ENCODE data around the gene WNT10A.
"Not testable (repeated sequence)": the region's sequence is repeated elsewhere in the genome, so short reads cannot be mapped to it uniquely, and the experiment has no call there.

WNT10A gene

DNA sequence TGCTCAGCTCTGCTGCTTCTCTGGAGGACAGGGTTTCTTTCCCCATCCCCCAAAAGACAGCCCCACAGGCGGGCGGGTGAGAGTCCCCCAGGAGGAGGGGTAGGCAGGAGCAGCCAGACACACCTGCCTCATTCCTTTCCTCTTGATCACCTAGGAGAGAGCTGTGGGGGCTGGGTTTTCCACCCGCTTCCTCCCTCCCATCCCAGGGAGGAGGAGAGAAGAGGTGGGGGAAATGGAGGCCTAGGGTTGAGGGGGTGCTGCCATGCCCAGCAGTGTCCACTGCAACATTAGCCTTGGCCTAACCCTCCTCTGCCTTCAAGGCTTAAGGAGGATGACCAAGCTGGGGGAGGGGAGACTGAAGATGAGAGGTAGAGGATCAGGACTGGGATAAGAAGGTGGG is 14.7 kb downstream of the WNT10A start:
- DNase-seq, result no peak

DNA sequence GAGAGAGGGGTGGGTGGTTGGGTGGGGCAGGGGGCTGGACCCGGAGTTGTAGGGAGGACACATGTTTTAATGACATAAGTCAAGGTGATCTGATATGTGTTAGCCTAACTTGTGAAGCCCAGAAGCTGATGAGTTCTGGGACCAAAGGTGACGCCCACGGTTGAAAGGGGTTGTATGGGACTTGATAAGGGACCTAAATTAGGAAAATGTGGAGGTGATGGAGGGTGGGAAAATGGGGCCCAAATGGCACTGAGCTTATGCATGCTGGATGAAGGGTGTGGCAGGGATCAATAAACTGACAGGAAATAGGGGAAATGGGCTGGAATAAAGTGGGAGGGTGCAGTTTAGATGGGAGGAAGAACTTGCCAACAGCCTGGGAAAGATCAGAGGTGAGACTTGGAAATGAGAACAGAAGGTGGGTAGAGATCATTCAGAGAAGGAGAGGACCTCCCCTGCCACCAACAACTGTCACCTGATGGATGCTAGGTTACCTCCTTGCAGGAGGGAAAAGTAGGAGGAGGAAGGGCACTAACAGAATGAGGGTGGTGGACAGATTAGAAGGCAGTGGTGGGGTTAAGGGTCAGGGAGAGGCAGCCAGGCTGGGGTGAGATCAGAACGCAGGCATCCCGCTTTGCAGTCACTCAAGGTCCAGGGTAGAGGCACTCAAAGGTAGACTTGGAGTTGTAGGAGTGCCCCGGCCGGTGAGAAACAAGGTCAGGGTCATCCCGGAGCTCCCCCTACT is 15.3 kb downstream of the WNT10A start:
- no peak for DNase-seq

DNA sequence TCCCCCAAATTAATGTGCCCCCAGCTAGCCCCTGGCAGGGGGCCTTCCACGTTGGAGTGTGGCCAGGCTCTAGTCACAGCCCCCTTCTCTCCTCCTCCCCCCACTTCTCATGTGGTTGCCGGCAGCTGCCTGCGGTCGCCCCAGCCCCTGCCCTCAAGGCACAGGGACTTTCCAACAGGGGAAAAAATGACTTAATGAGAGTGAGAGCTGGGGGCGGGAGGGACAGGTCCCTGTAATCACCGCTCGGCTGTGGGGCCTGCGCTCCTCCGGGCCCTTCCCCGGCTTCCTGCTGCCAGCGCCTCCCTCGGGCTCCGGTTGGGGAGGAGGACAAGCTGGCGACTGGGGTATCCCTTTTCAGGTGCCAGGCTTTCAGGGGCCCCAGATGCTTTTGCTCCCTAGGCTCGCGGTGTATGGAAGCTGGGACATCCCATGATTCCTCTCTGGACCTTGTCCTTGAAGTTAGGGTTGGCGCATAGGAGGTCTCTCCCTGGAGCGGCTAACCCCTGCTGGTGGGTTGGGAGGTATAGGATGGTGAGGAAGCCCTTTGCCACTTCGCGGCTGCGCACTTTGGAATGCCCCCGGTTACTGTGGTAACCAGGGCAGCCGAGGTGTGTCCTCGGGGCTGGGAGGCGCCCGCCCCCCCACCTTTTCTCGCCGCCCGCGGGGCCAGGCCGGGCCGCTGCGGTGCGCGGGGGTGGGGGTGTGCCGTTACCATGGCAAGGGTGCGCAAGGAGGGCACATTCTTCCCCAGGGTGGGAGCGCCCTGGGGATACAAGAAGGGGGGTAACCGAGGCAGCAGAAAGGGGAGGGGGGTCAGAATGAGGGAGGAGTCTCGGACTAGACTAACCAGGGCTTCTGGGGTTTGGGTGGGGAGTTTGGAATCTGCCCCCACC is 16.1 kb downstream of the WNT10A start:
- DNase-seq, result peak; percentile 91

DNA sequence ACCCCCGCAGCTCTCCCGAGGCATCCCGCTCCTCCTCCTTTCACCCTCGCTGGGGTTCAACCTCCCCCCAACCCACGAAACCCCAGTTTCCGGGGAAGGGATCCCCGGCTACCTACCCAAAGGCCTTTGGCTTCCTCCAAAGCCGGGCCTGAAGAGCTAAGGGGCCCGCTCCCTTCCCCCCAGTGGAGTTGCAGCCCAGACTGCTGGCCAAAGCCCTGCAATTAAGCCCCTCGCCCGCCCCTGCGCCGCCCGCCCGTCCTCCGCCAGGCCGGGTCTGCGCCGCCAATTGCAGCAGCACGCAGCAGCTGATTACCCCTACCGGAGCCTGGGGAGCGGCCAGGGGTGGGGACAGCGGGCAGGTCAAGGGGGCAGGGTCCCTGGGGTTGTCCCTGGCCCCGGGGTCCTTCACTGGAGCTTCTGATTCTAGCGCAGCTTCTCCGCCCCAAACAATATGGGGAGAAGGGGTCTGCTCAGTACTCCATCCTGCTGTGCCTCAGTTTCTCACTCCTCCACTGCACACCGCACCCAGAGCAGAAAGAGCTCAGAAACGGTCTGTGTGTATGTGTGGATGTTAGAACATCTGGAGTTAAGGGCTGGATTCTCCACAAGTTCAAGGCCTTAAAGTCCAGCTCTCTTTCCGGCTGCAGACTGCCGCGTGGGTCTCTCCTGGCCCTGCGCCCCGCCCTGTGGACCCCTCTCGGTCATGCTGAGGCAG is 16.9 kb downstream of the WNT10A start:
- DNase-seq, result no peak

DNA sequence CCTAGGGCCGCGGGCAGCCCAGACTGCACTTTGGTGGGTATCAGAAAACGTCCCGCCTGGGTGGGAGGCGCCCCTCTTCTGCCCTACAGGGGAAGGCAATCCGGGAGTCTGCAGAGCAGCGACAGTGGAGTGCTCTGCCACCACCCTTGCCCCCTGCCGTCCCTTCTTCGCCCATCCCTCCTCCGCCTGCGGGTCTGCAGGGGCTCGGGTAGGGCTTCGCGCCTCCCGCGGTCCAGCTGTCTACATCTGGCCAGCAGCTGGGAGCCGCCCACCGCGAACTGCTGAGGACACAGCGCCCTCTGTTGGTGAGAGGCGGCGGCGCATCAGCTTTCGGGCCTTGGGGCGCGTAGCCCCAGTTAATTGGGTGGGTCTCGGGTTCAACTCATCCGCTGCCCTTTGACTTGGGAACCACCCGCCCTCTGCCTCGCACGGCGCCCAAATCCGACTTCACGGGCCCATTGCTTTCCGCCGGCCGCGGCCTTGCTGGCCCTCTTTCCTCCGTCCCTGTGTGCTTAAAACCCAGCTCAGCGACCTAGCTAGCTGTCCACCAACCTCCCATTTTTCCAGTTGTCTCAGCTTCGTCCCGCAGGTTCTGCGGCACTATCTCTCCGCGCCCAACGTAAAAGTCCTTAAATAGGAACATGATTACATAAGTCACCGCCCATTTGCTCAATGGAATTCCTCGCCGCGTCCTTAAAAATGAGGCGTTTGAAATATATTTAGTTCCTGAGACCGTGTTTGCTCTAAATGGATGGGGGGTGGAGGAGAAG is 17.6 kb downstream of the WNT10A start:
- peak; percentile 77 for DNase-seq

DNA sequence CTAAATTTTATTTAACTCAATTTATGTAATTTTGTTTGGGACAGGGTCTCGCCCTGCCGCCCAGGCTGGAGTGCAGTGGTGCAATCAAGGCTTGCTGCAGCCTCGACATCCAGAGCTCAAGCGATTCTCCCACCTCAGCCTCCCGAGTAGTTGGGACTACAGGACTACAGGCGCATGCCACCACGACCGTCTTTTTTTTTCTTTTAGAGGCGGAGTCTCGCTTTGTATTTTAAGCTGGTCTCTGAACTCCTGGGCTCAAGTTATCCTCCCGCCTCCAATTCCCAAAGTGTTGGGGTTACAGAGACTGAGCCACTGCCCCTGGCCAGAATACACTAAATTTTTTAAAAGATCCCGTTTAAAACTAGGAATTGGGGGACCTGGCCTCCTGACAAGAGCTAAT is 18.5 kb downstream of the WNT10A start:
- no peak for DNase-seq

DNA sequence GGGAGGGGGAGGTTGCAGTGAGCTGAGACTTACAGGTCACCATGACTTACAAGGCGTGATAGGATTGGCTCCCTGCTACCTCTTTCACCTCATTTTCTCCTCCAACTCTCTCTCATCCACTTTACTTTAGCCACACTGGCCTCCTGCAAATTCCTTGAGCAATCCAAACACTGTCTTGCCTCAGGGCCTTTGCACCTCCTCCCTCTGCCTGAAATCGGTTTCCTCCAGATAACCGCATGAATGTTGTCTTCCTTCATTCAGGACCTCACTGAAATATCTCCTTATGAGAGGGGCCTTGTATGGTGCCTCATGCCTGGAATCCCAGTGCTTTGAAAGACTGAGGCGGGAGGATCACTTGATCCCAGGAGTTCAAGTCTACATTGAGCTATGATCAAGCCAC is 21.8 kb downstream of the WNT10A start:
- DNase-seq, result no peak

DNA sequence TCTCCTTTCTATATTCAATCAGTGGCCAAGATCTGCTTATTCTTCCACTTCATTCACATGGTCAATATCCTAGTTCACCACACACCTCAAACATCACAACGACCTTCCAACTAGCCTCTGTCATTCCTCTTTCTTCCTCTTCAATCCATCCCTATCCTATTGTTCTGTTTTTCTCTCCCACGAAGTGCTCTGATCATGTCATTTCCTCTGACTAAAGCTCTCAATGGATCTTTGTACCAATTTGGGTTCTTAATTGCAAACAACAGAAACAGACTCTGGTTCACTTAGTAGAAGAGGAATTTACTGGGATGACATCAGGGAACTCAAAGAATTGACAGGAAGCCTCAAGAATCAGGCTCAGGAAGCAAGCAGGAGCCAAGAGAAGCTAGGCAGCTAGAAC is 23.5 kb downstream of the WNT10A start:
- no peak for DNase-seq

DNA sequence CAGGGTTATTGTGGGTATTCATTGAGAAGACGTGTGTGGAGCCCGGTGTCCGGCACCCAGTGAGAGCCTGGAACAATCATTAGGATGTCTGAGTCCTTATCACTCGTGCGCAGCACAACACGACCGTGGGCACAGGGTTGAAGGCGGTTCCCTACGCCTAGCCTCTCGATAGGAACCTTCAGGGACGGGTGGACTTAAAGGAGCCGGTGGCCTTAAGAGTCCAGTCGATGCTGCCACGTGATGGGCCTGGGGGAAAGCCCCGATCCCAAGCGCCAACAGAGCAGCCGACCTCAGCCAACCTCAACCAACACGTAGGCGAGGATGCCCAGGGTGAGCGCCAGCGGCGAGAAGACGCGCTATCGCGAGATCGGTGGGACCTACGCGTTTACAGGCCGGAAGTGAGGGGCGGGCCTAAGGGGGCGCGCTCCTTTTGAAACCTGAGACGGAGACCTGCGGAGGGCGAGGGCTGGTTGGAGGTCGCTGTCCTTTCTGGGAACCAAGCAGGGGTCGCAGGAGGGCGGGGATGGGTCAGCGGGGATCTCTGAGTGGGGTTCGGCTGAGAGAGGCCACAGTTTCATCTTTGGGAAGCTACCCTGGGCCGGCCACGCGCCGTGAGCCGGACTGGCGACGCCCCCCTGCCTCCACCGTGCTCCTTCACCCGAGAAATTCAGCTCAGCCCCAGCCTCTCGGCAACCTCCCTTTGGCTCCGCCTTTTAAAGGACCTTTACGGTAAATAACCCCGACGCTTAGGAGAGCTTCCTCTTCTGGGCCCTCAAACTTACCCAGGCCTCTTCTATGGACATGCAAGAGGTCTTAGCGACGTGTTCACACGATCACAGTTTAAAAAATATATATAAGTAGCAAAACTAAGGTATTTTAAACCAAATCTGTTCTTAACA is 28.3 kb downstream of the WNT10A start:
- DNase-seq, result peak; percentile 86

DNA sequence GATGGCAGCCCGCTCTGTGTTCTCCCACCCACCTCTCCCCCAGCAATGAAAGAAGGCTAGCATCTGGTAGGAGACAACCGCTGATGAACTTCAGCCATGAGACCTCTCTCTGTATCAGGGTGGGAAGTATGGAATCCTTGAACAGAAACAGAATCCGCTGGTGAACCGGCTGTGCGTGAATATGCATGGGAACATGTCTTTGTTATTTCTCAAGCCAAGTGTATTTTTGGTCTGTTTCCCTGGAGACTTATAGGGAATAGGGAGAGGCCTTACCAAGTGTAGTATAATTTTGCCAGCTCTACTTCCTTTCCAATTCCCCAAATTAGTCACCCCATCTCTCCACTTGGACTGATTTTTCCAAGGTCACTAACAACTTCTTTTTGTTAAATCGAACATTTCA is 30.1 kb downstream of the WNT10A start:
- DNase-seq, result no peak

DNA sequence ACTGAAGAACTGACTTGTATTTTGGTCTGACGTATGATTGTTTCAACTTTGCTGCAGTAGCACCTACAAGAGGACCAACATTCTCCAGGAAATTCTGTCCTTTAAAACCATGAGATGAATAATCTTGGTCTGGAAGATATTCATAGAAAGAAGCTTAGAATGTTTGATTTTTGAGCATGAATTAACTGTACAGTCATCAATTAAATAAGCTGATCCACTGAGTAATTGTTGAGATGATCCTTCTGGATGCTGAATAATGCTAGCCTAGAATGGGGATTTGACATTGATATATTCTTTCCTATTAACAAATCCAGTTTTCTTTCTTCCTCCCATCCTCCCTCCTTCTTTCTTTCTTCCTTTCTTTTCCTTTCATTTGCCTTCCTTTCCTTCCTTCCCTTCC is 39.9 kb downstream of the WNT10A start:
- no peak for DNase-seq

DNA sequence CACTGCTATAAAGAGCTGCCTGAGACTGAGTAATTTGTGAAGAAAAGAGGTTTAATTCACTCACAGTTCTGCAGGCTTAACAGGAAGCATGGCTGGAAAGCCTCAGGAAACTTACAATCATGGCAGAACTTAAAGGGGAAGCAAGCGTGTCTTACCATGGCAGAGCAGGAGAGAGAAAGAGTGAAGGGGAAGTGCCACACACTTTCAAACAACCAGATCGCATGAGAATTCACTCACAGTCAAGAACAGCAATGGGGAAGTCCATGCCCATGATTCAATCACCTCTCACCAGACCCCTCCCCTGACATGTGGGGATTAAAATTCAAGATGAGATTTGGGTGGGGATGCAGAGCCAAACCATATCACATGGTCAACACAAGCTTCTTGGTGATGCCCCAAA is 44.1 kb downstream of the WNT10A start:
- no peak for DNase-seq

DNA sequence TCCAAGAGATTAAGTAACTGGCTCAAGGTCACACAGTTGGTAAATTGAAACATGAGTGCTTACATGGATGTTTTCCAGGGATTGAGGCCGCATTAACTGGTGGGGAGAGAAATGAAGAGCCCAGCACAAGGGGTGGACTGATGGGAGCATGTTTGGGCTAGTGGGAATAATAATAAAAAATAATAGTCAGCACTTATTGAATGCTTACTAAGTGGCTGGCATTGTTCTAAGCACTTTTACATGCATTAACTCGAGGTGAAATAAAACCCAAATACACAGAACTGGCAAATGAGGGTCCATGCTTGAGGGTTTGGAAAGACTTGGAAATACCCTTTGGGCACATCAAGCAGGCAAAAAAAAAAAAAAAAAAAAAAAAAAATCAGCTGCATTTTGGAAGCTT is 44.8 kb downstream of the WNT10A start:
- DNase-seq, result no peak

DNA sequence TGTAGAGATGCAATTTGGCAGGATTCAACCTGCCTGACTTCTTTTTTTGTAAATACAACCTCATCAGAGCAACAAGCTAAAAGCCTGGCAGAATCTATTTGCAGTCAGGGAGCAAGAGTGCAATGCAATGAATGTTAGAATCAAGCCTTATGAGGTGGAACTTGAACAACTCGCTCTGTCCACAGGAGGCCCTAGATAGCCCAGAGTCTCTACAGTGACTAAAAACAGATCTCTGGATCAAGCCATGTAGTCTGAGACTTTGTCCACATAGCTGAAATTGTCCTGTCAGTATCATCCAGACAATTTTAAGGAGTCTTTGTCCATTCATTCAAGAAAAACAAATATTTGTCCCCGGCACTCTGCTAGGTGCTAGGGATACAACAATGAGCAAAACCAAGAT is 46.8 kb downstream of the WNT10A start:
- DNase-seq, result no peak

DNA sequence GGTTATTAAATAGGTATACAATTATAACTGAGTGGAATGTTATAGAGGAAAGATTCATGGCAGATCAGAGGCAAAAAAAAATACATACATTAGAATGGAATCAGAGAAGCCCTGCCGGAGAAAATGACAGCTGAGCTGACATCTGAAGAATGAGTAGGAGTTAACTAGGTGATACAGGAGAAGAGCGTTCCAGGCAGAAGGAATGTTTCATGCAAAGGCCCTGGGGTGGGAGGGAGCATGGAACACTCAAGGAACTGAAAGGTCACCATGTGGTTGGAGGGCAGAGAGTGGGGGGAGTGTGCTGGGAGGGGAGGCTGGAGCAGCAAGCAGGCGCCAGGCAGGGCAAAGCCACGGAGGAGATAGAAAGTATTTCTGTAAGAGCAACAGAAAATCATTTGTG is 47.2 kb downstream of the WNT10A start:
- DNase-seq, result no peak

DNA sequence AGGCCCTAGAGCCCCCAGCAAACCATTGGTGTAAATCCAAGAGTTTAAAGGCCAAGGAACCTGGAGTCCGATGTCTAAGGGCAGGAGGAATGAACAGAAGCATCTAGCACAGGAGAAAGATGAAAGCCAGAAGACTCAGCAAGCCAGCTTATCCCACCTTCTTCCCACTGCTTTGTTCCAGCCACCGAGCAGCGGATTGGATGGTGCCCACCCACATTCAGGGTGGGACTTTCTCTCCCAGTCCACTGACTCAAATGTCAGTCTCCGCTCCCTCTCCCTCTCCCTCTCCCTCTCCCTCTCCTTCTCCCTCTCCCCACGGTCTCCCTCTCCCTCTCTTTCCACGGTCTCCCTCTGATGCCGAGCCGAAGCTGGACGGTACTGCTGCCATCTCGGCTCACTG is 49.8 kb downstream of the WNT10A start:
- DNase-seq, result not testable (repeated sequence)

DNA sequence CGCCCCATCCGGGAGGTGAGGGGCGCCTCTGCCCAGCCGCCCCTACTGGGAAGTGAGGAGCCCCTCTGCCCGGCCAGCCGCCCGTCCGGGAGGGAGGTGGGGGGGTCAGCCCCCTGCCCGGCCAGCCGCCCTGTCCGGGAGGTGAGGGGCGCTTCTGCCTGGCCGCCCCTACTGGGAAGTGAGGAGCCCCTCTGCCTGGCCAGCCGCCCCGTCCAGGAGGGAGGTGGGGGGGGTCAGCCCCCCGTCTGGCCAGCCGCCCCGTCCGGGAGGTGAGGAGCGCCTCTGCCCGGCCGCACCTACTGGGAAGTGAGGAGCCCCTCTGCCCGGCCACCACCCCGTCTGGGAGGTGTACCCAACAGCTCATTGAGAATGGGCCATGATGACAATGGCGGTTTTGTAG is 51.1 kb downstream of the WNT10A start:
- not testable (repeated sequence) for DNase-seq

All from stimulated activated naive CD4-positive, alpha-beta T cell treated with Interleukin-2 at 50 U/mL for 16 hours (primary cell).